GM12875 (cell line): ENCODE data around the gene SAMD14.

ENCODE experiments used
- H3K4me3 ChIP-seq: one replicate; pipeline ENCODE4 v1.5.1; 2011; ENCODE audit warnings: low read depth, low read length, control low read depth
- TF ChIP-seq, protein P1 (sequence below): IDR thresholded peaks from 2 replicates; pipeline ENCODE4 v1.5.1; 2011; ENCODE audit warnings: low read depth, mild to moderate bottlenecking, control low read depth, inconsistent platforms, low read length, moderate library complexity, borderline replicate concordance; ENCODE audit not compliant: insufficient read depth

SAMD14 gene

DNA sequence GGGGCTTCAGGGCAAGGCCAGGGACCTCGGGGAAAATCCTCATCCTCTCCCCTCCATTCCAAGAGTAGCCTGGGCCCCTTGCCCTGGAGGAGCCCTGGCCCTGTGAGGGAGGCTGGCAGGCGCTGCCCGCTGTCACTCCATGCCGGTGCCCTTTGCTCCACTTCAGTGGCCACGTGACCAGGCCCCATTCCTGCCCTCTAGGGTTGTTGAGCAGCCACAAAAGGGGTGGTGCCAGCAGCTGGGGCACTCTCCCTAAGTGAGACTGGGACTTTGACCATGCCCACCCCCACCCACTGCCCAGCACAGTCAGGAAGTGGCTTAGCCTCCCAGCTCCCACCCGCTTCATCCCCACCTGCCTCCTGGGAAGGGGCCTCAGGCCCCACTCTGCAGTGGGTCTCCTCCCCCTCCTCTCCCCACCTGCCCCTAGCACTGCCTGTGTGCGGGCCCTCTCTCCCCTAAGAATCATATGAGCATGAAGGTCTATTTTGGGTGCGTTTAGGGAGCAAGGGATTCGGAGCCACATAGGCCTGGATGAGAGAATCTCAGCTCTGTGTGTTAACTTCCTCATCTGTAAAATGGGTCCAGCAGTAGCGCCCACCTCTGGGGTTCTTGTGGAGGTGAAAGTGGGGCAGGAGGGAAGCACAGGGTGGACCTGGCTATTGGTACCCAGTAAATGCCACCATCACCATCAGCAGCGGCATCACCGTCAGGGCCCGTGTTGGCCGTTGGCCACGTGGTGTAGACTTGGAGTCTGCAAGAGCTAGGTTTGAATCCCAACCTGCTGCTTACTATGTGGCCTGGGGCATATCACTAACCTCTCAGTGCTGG, 27.6 kb downstream of the SAMD14 start:
- TF ChIP-seq, protein P1, sequence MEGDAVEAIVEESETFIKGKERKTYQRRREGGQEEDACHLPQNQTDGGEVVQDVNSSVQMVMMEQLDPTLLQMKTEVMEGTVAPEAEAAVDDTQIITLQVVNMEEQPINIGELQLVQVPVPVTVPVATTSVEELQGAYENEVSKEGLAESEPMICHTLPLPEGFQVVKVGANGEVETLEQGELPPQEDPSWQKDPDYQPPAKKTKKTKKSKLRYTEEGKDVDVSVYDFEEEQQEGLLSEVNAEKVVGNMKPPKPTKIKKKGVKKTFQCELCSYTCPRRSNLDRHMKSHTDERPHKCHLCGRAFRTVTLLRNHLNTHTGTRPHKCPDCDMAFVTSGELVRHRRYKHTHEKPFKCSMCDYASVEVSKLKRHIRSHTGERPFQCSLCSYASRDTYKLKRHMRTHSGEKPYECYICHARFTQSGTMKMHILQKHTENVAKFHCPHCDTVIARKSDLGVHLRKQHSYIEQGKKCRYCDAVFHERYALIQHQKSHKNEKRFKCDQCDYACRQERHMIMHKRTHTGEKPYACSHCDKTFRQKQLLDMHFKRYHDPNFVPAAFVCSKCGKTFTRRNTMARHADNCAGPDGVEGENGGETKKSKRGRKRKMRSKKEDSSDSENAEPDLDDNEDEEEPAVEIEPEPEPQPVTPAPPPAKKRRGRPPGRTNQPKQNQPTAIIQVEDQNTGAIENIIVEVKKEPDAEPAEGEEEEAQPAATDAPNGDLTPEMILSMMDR, result no peak
- no peak overlapping the region for H3K4me3 ChIP-seq

DNA sequence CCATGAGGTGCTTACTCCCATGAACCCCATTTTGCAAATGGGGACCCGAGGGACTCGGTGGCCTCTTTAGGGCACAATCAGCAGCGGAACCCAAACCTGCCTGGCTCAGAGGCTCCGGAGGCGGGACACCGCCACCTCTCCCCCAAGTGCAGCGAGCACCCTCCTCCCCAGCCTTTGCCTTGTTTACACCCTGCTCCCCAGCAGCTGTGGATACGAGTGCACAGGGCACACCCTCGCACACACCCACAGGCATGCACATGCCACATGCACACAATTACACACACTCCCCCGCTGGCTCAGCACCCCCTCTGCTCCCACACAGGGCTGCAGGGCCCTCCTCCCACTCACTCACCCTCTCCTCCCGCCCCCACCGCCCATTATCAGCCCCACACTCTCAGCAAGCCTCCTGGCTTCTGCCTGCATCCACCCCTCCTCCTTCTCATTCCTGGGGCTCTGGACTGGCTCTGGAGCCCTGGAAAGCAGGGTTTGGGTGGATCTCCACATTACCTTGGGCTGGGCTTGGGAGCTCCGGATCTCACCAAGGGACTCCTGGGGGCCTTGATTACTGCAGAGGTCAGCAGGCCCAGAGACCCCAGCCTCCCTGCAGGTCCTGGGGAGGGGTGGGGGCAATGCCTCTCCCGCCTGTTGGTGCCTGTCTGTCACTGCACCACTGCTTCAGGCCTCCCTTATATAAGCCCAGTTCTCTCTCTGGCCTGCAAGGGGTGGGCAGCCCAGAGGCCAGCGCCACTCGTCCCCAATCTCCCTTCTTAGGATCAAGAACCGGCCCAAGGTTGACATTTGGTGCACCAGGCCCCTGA, 28.4 kb downstream of the SAMD14 start:
- H3K4me3 ChIP-seq, result no peak overlapping the region
- TF ChIP-seq, protein P1, result no peak

DNA sequence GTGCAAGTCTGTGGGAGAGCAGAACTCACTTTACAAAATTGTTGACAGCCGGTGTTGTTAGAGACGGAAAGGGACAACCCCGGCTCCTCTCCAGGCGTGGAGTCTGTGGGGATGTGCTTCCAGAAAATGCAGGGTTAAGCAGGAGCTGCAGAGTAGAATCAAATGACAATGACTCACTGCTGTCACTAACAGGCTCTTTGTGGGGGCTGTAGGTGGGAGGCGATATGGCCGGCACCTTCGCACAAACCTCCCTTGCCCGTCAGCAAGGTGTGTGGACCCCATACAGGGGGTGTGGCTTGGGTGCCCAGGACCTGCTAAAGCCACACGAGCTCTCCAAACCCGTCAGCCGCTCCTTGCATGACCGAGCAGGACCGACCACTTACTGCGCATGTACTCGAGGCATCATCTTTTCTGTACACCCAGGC, 29.0 kb downstream of the SAMD14 start:
- no peak overlapping the region for H3K4me3 ChIP-seq
- TF ChIP-seq, protein P1, result no peak

DNA sequence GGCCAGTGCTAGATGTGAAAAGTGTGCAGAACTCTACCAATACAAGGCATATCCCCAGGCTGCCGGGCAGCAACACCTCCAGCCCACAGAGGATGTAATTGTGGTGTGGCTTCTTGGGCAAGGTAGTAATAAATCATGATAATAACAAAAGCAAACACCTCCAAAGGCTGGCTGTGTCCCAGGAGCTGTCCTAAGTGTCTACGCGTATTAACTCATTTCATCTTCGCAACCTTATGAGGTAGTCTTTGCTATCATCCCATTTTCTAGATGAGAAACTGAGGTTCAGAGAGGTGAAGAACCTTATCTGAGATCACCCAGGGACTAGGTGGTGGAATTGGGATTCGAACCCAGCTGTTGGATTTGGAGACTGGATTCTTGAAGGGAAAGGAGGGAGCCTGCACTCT, 29.5 kb downstream of the SAMD14 start:
- TF ChIP-seq, protein P1, result no peak
- H3K4me3 ChIP-seq, result no peak overlapping the region

DNA sequence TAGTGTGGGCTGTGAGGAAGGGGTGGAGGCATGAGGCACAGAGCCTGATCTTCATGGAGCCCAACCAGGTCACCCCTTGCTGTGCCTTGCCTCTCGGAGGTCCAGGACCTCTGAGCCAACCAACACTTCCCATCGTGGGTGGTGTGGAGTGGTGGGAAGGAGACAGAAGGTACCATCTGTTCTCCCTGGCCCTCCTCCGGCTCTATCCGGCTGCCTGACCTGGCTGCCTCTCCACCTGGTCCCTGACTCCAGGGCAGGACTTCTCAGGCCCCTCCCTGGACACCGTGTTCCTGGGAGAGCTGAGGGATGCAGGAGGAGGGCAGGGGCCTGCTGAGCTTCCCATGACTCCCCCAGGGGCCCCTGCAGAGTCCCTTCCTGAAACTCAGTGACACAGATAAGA, 31.0 kb downstream of the SAMD14 start:
- TF ChIP-seq, protein P1, result no peak
- H3K4me3 ChIP-seq, result no peak overlapping the region

DNA sequence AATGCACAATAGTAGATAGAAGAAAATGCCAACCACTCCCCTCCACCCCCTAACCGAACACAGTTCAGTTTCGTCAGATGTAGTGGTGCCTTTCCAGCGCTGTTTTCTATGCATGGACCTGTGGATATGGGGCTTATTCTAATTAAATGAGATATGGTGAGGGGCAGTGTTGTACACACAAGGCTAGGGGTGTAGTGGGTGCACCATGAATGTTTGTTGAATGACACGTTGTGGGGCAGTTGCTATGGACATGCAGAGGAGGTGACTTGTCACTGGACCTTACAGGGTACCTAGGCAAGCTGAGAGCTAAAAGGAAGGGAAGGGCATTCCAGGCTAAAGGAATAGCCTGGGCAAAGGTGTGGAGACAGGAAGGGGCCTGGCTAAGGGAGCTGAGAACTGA, 31.4 kb downstream of the SAMD14 start:
- TF ChIP-seq, protein P1, result no peak
- H3K4me3 ChIP-seq, result no peak overlapping the region
